Heart left ventricle (tissue), 16 donors: ENCODE data around the gene MYOD1. TPM values are rescaled to one million over a fixed set of nuclear protein-coding genes. Genes with fewer than 3 reads are reported as not detected.

Experiments used
- ATAC-seq, 4 donors: fragments of 200-7000 bp; cut with Tn5 transposase; one replicate each; pipeline ENCODE4 v1.9.1; 2020 to 2022; ENCODE audit warnings: moderate library complexity in 4 of 4, mild to moderate bottlenecking in 3 of 4, moderate number of reproducible peaks in 1 of 4
- DNase-seq, 5 donors: peaks; one replicate each; pipeline ENCODE4 v3.0.0-alpha.2; 2020
- H3K27ac ChIP-seq, 12 donors: fragments of 200-600 bp; sonication (generic) in 4 of 12; one replicate each; pipeline versions ENCODE4 v1.5.0 to v1.8.0; 2016 to 2022; ENCODE audit warnings: mild to moderate bottlenecking in 2 of 12
- H3K27me3 ChIP-seq, 9 donors: fragments of 200-600 bp; sonication (generic) in 2 of 9; one replicate each; pipeline versions ENCODE4 v1.5.1 to v1.8.0; 2016 to 2022; ENCODE audit warnings: mild to moderate bottlenecking in 3 of 9
- H3K36me3 ChIP-seq, 9 donors: fragments of 200-600 bp; sonication (generic) in 2 of 9; one replicate each; pipeline versions ENCODE4 v1.5.0 to v1.8.0; 2018 to 2022; ENCODE audit warnings: mild to moderate bottlenecking in 2 of 9
- H3K4me1 ChIP-seq, 12 donors: fragments of 200-600 bp; sonication (generic) in 4 of 12; one replicate each; pipeline versions ENCODE4 v1.5.0 to v1.8.0; 2016 to 2022; ENCODE audit warnings: mild to moderate bottlenecking in 3 of 12
- H3K4me3 ChIP-seq, 12 donors: fragments of 200-600 bp; sonication (generic) in 4 of 12; one replicate each; pipeline versions ENCODE4 v1.5.0 to v1.8.0; 2017 to 2022; ENCODE audit warnings: mild to moderate bottlenecking in 9 of 12, moderate library complexity in 4 of 12
- H3K9me3 ChIP-seq, 12 donors: fragments of 200-600 bp; sonication (generic) in 4 of 12; one replicate each; pipeline versions ENCODE4 v1.5.0 to v1.8.0; 2016 to 2022; ENCODE audit warnings: mild to moderate bottlenecking in 1 of 12
- POLR2A ChIP-seq, 2 donors: fragments of 450-650 bp; IDR thresholded peaks; one replicate each; pipeline ENCODE4 v1.6.1; 2017; ENCODE audit warnings: antibody characterized with exemption in 2 of 2, mild to moderate bottlenecking in 2 of 2, moderate library complexity in 2 of 2
- WGBS, 4 donors: extraction: QIAGEN DNeasy Blood & Tissue Kit in 2 of 4; methylation state at CpG; one replicate each; pipeline versions ENCODE4 v1.1.5 to v1.1.7; 2013 to 2018; 5-methylcytosine and 5-hydroxymethylcytosine counted together
- intact Hi-C, 10 donors: fragments of 100-400 bp; cut with DNase I; formaldehyde crosslinking; loops; one replicate each; pipeline versions ENCODE4 v1.11.1 to v1.14.2; 2022
- polyA plus RNA-seq, 2 donors: library from polyadenylated mRNA; stranded (reverse); fragments of 200-250 nt; gene quantifications; one replicate each; pipeline ENCODE4 v1.2.3, GENCODE V29; 2013
- total RNA-seq, 9 donors: library from RNA; depleted of rRNA in 2 of 9; stranded (reverse); fragments of >200 nt in 2 of 9; fragmentation: NEBNext Ultra II Directional in 3 of 9; extraction: Animal tissue kit (Norgen Biotek cat#: 25700) in 3 of 9; gene quantifications; one replicate each; pipeline versions ENCODE4 v1.1.0 to v1.2.4, GENCODE V29; 2016 to 2023
- TF ChIP-seq, protein P1 (sequence below), 12 donors: fragments of 200-600 bp; sonication (generic) in 4 of 12; IDR thresholded peaks; one replicate each; pipeline versions ENCODE4 v1.5.0 to v1.8.0; 2018 to 2022; ENCODE audit warnings: antibody characterized with exemption in 12 of 12, mild to moderate bottlenecking in 5 of 12
- donor health status: ischemic (EF 13 %, LVEDD 7.1; RV severe dilation, severe dysfunction).
- donor health status: healthy with polysubstance abuse.
- donor health status: DM: no; HTN: yes; CAD: no.
- donor health status: DM: no; HTN: no; CAD: no.
- donor health status: ischemic (EF 25% LVEDD 6.9; RV normal size, moderate dysfunction).
- donor health status: ischemic (EF 25% LVEDD 5.7; RV mildly dilated, moderate dysfunction).
- donor health status: healthy.
- donor health status: DM: yes; HTN: yes; CAD: no.
- donor health status: ischemic (EF 35%, LVEDD 5.7; RV mildly dilated, moderate dysfunction).
- donor health status: nonischemic (EF 11% LVEDD 7.7; RV severe dilation, severe dysfunction).
- donor health status: DM: yes; HTN: yes; CAD: no.
- donor health status: PGD.
- donor health status: ischemic (EF 29% LVEDD 5.4; RV normal size, mild dysfunction).
- donor health status: nonischemic (EF 23%, LVEDD 6.1; RV moderate dilation, normal function).

The MYOD1 gene
- total and polyA plus RNA-seq, 11 donors, result not detected

DNA sequence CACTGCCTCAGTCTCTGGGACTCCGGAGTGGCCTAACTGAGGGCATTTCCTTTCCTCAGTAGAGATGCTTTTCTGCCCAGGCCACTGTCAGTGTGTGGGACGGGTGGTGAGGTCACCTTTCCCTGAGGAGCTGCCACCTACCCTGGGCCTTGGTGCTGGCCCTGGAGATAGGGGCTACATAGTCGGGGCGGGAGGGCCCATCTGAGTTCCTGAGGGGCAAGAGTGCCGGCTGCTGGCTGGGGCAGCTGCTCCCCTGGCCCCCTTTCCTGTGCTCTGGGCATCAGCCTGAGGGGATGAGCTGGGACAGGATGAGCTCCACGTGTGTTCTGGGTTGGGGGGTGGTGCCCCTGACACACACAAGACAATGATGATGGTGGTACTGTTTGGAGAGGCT, 20.6 kb downstream of the MYOD1 start:
- Histone ChIP-seq H3K27ac (no peak overlapping the region), H3K9me3 (no peaks in the 10 kb centered on the region), H3K36me3 (no peaks in the 10 kb centered on the region), H3K4me1 (peaks cover 2 to 11% (median 4%) of the 10 kb centered on the region in 12 donors), H3K4me3 (no peak overlapping the region), H3K27me3 (peaks cover 29 to 55% (median 47%) of the 10 kb centered on the region in 9 donors)
- intact Hi-C loops, result loop anchor here in 2 of 10 donors (10.0 kb wide), 1 partner anchor 105 kb away; no protein-coding TSS in a partner anchor
- ATAC-seq (no peak), DNase-seq (no peak)
- TF ChIP-seq POLR2A (IDR thresholded peaks at IDR 0.05), result no peak
- TF ChIP-seq, protein P1, sequence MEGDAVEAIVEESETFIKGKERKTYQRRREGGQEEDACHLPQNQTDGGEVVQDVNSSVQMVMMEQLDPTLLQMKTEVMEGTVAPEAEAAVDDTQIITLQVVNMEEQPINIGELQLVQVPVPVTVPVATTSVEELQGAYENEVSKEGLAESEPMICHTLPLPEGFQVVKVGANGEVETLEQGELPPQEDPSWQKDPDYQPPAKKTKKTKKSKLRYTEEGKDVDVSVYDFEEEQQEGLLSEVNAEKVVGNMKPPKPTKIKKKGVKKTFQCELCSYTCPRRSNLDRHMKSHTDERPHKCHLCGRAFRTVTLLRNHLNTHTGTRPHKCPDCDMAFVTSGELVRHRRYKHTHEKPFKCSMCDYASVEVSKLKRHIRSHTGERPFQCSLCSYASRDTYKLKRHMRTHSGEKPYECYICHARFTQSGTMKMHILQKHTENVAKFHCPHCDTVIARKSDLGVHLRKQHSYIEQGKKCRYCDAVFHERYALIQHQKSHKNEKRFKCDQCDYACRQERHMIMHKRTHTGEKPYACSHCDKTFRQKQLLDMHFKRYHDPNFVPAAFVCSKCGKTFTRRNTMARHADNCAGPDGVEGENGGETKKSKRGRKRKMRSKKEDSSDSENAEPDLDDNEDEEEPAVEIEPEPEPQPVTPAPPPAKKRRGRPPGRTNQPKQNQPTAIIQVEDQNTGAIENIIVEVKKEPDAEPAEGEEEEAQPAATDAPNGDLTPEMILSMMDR (IDR thresholded peaks at IDR 0.05), result no peak
- 52 to 73% (median 65%) methylated on average over 4 to 6 of the region's 6 CpGs for WGBS, 4 donors

DNA sequence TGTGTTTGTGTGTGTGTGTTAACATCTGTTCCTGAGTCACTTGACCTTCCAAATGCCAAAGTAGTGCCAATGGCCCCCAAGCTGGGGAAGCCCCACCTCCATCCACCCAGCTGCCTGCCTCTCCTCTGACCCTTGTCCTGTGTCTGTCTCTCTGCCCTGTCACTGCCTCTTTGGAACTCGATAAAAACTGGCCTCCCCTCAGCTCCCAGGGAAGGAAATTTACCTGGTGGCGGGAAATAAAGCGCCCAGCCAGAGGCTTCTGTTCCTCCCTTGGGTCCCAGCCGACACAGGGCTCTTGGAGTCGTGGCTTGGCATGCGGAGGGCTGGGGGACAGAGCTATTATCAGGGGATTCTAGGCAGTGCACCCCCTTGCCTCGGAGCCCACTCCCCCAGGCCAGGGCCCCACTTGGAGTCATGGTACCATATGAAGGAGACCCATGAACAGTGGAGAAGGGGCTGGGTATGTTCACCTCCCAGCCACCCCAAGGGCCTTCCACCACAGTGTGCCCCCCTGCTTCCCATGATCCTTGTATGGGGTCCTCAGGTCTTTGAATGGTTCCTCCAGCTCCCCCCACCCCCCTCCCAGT, 21.4 kb downstream of the MYOD1 start:
- TF ChIP-seq, protein P1 (IDR thresholded peaks at IDR 0.05), result no peak
- no peak for TF ChIP-seq POLR2A (IDR thresholded peaks at IDR 0.05)
- ATAC-seq, result no peak
- H3K4me1 ChIP-seq, result peaks cover 0 to 5% (median 0%) of the 10 kb centered on the region in 12 donors

DNA sequence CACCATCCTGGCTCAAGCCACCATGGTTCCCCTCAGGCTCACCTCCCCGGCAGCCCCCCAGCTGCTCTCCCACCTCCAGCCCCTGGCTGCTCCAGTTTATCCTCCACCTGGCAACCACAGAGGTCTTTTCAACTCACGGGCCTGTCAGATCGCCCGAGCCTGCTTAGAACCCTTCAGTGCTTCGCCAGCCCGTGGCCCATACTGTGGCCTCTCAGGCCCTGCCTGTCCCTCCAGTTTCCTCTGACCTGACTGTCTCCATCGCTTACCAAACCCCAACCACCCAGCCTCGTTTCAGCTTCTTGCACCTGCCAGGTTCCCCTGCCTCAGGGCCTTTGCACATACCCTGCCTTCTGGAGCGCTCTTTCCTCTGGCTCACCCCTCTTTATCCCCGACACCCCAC, 22.1 kb downstream of the MYOD1 start:
- H3K4me1 ChIP-seq, result peaks cover 0 to 2% (median 0%) of the 10 kb centered on the region in 12 donors
- DNase-seq (peak in 2 of 5 donors; percentile 9 to 33), ATAC-seq (no peak)
- TF ChIP-seq POLR2A (IDR thresholded peaks at IDR 0.05), result no peak
- TF ChIP-seq, protein P1 (IDR thresholded peaks at IDR 0.05), result no peak
- H3K27ac ChIP-seq, result no peak overlapping the region
- intact Hi-C loops, result no loop called here
- no peaks in the 10 kb centered on the region for H3K36me3 ChIP-seq
- peaks cover 17 to 41% (median 32%) of the 10 kb centered on the region in 9 donors for H3K27me3 ChIP-seq
- H3K4me3 ChIP-seq, result no peak overlapping the region
- no peaks in the 10 kb centered on the region for H3K9me3 ChIP-seq
- WGBS, 4 donors, result 92 to 95% (median 93%) methylated on average over 10 of the region's 10 CpGs

More for the DNA sequence above, 21.4 kb downstream of the MYOD1 start:
- Histone ChIP-seq H3K27me3 (peaks cover 24 to 48% (median 40%) of the 10 kb centered on the region in 9 donors), H3K36me3 (no peaks in the 10 kb centered on the region), H3K4me3 (no peak overlapping the region), H3K9me3 (no peaks in the 10 kb centered on the region), H3K27ac (no peak overlapping the region)
- WGBS, 4 donors, result 60 to 75% (median 73%) methylated on average over 4 to 7 of the region's 7 CpGs
- intact Hi-C loops, result no loop called here
- DNase-seq, result peak in 2 of 5 donors; percentile 7 to 25

DNA sequence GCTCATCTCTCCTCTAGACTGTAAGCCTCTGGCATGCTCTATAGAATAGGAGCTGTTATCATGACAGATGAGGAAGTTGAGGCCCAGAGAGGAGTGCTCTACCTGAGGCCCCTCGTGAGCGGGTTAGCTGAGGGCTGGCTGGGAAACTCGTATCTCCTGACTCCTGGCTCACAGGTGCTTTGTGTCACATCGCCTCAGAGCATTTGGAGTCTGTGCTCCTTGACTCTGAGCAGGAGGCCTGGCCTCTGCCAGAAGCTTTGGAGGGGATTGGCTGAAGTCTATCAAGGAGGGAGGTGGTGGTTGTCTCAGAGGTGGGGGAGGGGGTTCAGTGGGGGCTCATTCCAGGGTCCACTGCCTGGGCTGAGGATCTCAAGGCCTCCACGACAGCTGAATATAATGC, 22.6 kb downstream of the MYOD1 start:
- WGBS, 4 donors, result 69 to 81% (median 77%) methylated on average over 4 to 5 of the region's 5 CpGs
- H3K4me1 ChIP-seq, result no peaks in the 10 kb centered on the region
- H3K9me3 ChIP-seq, result no peaks in the 10 kb centered on the region
- intact Hi-C loops, result no loop called here
- DNase-seq, result peak in 1 of 5 donors; percentile 9
- H3K27me3 ChIP-seq, result peaks cover 11 to 35% (median 27%) of the 10 kb centered on the region in 9 donors
- no peaks in the 10 kb centered on the region for H3K36me3 ChIP-seq
- no peak overlapping the region for H3K27ac ChIP-seq
- TF ChIP-seq, protein P1 (IDR thresholded peaks at IDR 0.05), result no peak
- TF ChIP-seq POLR2A (IDR thresholded peaks at IDR 0.05), result no peak
- no peak for ATAC-seq
- H3K4me3 ChIP-seq, result no peak overlapping the region
